HEK293T (cell line): ENCODE results near the gene RETSAT.

Experiments
- ARNT ChIP-seq: fragments of 450-650 bp; IDR thresholded peaks from 2 replicates; pipeline ENCODE4 v1.6.1; 2017; ENCODE audit warnings: mild to moderate bottlenecking
- CTBP1 ChIP-seq: fragments of 450-650 bp; IDR thresholded peaks from 2 replicates; pipeline ENCODE4 v1.6.1; 2016; ENCODE audit warnings: borderline replicate concordance
- FOXK2 ChIP-seq: fragments of 450-650 bp; IDR thresholded peaks from 2 replicates; pipeline ENCODE4 v1.6.1; 2016; ENCODE audit warnings: mild to moderate bottlenecking
- SP1 ChIP-seq: fragments of 450-650 bp; IDR thresholded peaks from 2 replicates; pipeline ENCODE4 v1.6.1; 2017
- SUZ12 ChIP-seq: fragments of 450-650 bp; IDR thresholded peaks from 2 replicates; pipeline ENCODE4 v1.6.1; 2016; ENCODE audit warnings: mild to moderate bottlenecking
- TARDBP ChIP-seq: fragments of 450-650 bp; IDR thresholded peaks from 2 replicates; pipeline ENCODE4 v1.6.1; 2016

- TF ChIP-seq SUZ12, result no peak
- TF ChIP-seq SP1, result no peak
- TF ChIP-seq ARNT, result no peak
- no peak for TF ChIP-seq CTBP1
- TF ChIP-seq TARDBP, result no peak
- TF ChIP-seq FOXK2, result no peak
These were observed 40.6 kb upstream of the RETSAT start for GRCh38 chr2:85394976-85395375.
